ENCODE measurements around the gene DIP2C.

DIP2C gene

GRCh38 chr10:625751-626711 lies 63.4 kb downstream of the DIP2C start:
- no peak for DNase-seq (ENCODE audit: low read depth in 3 of 3)

GRCh38 chr10:625333-625696 lies 64.2 kb downstream of the DIP2C start:
- DNase-seq (ENCODE audit: low read depth in 3 of 3), result no peak

- DNase-seq (ENCODE audit: low read depth in 3 of 3), result no peak
These were observed 64.7 kb downstream of the DIP2C start for GRCh38 chr10:624605-625332.

GRCh38 chr10:624312-624604 lies 65.2 kb downstream of the DIP2C start:
- DNase-seq (ENCODE audit: low read depth in 3 of 3), result no peak

- no peak for DNase-seq (ENCODE audit: low read depth in 3 of 3)
These were observed 65.8 kb downstream of the DIP2C start for GRCh38 chr10:623477-624311.

- no peak for DNase-seq (ENCODE audit: low read depth in 3 of 3)
These were observed 66.5 kb downstream of the DIP2C start for GRCh38 chr10:623014-623413.

- DNase-seq (ENCODE audit: low read depth in 3 of 3), result no peak
These were observed 67.3 kb downstream of the DIP2C start for GRCh38 chr10:621981-622740.

- DNase-seq (ENCODE audit: low read depth in 3 of 3), result no peak
These were observed 68.0 kb downstream of the DIP2C start for GRCh38 chr10:621513-621912.

GRCh38 chr10:620971-621370 lies 68.5 kb downstream of the DIP2C start:
- no peak for DNase-seq (ENCODE audit: low read depth in 3 of 3)

- no peak for DNase-seq (ENCODE audit: low read depth in 3 of 3)
These were observed 69.1 kb downstream of the DIP2C start for GRCh38 chr10:620417-620816.

- DNase-seq (ENCODE audit: low read depth in 3 of 3), result no peak
These were observed 69.8 kb downstream of the DIP2C start for GRCh38 chr10:619710-620109.

GRCh38 chr10:618229-618989 lies 71.1 kb downstream of the DIP2C start:
- no peak for DNase-seq (ENCODE audit: low read depth in 3 of 3)

- DNase-seq (ENCODE audit: low read depth in 3 of 3), result no peak
These were observed 72.0 kb downstream of the DIP2C start for GRCh38 chr10:617471-617870.

- DNase-seq (ENCODE audit: low read depth in 3 of 3), result no peak
These were observed 73.8 kb downstream of the DIP2C start for GRCh38 chr10:615583-616152.

GRCh38 chr10:614790-615582 lies 74.5 kb downstream of the DIP2C start:
- DNase-seq (ENCODE audit: low read depth in 3 of 3), result no peak

GRCh38 chr10:614139-614711 lies 75.2 kb downstream of the DIP2C start:
- DNase-seq (ENCODE audit: low read depth in 3 of 3), result no peak

- DNase-seq (ENCODE audit: low read depth in 3 of 3), result no peak
These were observed 76.0 kb downstream of the DIP2C start for GRCh38 chr10:613271-614138.

GRCh38 chr10:612696-613095 lies 76.8 kb downstream of the DIP2C start:
- no peak for DNase-seq (ENCODE audit: low read depth in 3 of 3)

All from stimulated activated CD4-positive, alpha-beta T cell treated with anti-CD3 and anti-CD28 coated beads, TNF-alpha, amount 100 ng/mL, for 24 hours (primary cell).